Testis (tissue), 3 donors: ENCODE results near the gene TNPO1. TPM values are rescaled to one million over a fixed set of nuclear protein-coding genes. Genes with fewer than 3 reads are reported as not detected.

Source experiments
- DNase-seq: peaks from one replicate; pipeline ENCODE4 v3.0.0-alpha.2; 2019
- H3K27ac ChIP-seq, 2 donors: fragments of 200-600 bp; sonication (generic); one replicate each; pipeline ENCODE4 v1.5.1; 2019
- H3K27me3 ChIP-seq: fragments of 200-600 bp; sonication (generic); one replicate; pipeline ENCODE4 v1.5.1; 2019
- H3K36me3 ChIP-seq: fragments of 200-600 bp; sonication (generic); one replicate; pipeline ENCODE4 v1.5.1; 2017; ENCODE audit warnings: low read depth; ENCODE audit errors: missing control alignments
- H3K4me1 ChIP-seq: fragments of 200-600 bp; sonication (generic); one replicate; pipeline ENCODE4 v1.5.1; 2019
- H3K4me3 ChIP-seq, 2 donors: fragments of 200-600 bp; sonication (generic); one replicate each; pipeline ENCODE4 v1.5.1; 2017 to 2019
- H3K9me3 ChIP-seq: fragments of 200-600 bp; sonication (generic); one replicate; pipeline ENCODE4 v1.5.1; 2017
- POLR2A ChIP-seq: fragments of 450-650 bp; IDR thresholded peaks from one replicate; pipeline ENCODE4 v1.6.1; 2017; ENCODE audit warnings: antibody characterized with exemption, mild to moderate bottlenecking, moderate library complexity
- WGBS, 2 donors: methylation state at CpG; one replicate each; pipeline ENCODE4 v1.1.5; 2018; 5-methylcytosine and 5-hydroxymethylcytosine counted together
- intact Hi-C: fragments of 100-400 bp; cut with DNase I; formaldehyde crosslinking; loops from one replicate; pipeline ENCODE4 v1.15.1; 2023; ENCODE audit warnings: low total_unique reads
- polyA plus RNA-seq: library from polyadenylated mRNA; stranded (reverse); fragments of 350-450 nt; fragmentation: Illumina TruSeq; extraction: RNeasy Lipid Tissue Mini Kit (QIAGEN cat#74804); gene quantifications from one replicate; pipeline ENCODE4 v1.2.3, GENCODE V29; 2014; ENCODE audit warnings: low read depth, low replicate concordance; ENCODE audit not compliant: insufficient read depth
- total RNA-seq, 2 donors: library from RNA; depleted of rRNA; stranded (reverse); fragments of >200 nt; gene quantifications; one replicate each; pipeline ENCODE4 v1.2.3, GENCODE V29; 2016
- TF ChIP-seq, protein P1 (sequence below), 3 experiments: fragments of 450-650 bp in 2 of 3; fragments of 200-600 bp in 1 of 3; sonication (generic) in 1 of 3; IDR thresholded peaks; one replicate each; pipeline ENCODE4 v1.5.1; 2016 to 2019; ENCODE audit warnings: antibody characterized with exemption in 3 of 3, mild to moderate bottlenecking in 2 of 3, moderate library complexity in 1 of 3

Gene TNPO1
- total and polyA plus RNA-seq, 3 donors from 2014 or later = 83.4 to 132 (median 120) TPM

DNA sequence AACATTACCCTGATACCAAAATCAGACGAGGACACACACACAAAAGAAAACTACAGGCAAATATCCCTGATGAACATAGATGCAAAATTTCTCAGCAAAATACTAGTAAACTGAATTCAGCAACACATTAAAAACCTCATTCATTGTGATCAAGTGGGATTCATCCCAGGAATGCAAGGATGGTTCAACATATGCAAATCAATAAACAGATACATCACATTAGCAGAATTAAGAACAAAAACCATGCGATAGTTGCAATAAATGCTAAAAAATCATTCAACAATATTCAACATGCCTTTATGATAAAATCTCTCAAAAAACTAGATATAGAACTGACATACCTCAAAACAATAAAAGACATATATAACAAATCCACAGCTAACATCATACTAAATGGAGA is 36.9 kb upstream of the TNPO1 start:
- H3K4me3 ChIP-seq = no peak overlapping the region
- no peaks in the 10 kb centered on the region for H3K36me3 ChIP-seq
- no peaks in the 10 kb centered on the region for H3K4me1 ChIP-seq
- 92 to 95% methylated on average over 2 of the region's 2 CpGs for WGBS, 2 donors
- intact Hi-C loops = no loop called here
- no peaks in the 10 kb centered on the region for H3K27me3 ChIP-seq
- no peak for TF ChIP-seq POLR2A
- TF ChIP-seq, protein P1, sequence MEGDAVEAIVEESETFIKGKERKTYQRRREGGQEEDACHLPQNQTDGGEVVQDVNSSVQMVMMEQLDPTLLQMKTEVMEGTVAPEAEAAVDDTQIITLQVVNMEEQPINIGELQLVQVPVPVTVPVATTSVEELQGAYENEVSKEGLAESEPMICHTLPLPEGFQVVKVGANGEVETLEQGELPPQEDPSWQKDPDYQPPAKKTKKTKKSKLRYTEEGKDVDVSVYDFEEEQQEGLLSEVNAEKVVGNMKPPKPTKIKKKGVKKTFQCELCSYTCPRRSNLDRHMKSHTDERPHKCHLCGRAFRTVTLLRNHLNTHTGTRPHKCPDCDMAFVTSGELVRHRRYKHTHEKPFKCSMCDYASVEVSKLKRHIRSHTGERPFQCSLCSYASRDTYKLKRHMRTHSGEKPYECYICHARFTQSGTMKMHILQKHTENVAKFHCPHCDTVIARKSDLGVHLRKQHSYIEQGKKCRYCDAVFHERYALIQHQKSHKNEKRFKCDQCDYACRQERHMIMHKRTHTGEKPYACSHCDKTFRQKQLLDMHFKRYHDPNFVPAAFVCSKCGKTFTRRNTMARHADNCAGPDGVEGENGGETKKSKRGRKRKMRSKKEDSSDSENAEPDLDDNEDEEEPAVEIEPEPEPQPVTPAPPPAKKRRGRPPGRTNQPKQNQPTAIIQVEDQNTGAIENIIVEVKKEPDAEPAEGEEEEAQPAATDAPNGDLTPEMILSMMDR (IDR thresholded peaks at IDR 0.05) = no peak
- no peaks in the 10 kb centered on the region for H3K9me3 ChIP-seq
- no peak for DNase-seq
- no peak overlapping the region for H3K27ac ChIP-seq

- TF ChIP-seq, protein P1 (IDR thresholded peaks at IDR 0.05) = no peak
- TF ChIP-seq POLR2A = no peak
- Histone ChIP-seq H3K27me3 (no peaks in the 10 kb centered on the region), H3K27ac (no peak overlapping the region), H3K4me1 (no peaks in the 10 kb centered on the region), H3K4me3 (no peak overlapping the region), H3K36me3 (no peaks in the 10 kb centered on the region), H3K9me3 (no peaks in the 10 kb centered on the region)
- intact Hi-C loops = no loop called here
- no peak for DNase-seq
- WGBS, 2 donors = 90 to 100% methylated on average over 1 of the region's 1 CpG
Measured at GRCh38 chr5:72783354-72783753, 33.1 kb upstream of the TNPO1 start.

- WGBS, 2 donors = 87 to 96% methylated on average over 1 of the region's 1 CpG
- no peaks in the 10 kb centered on the region for H3K36me3 ChIP-seq
- TF ChIP-seq, protein P1 (IDR thresholded peaks at IDR 0.05) = no peak
- no peak for TF ChIP-seq POLR2A
- H3K9me3 ChIP-seq = no peaks in the 10 kb centered on the region
- no peaks in the 10 kb centered on the region for H3K4me1 ChIP-seq
- no peaks in the 10 kb centered on the region for H3K27me3 ChIP-seq
- intact Hi-C loops = no loop called here
- no peak overlapping the region for H3K4me3 ChIP-seq
- DNase-seq = no peak
- H3K27ac ChIP-seq = no peak overlapping the region
Measured at GRCh38 chr5:72784129-72784528, 32.3 kb upstream of the TNPO1 start.

DNA sequence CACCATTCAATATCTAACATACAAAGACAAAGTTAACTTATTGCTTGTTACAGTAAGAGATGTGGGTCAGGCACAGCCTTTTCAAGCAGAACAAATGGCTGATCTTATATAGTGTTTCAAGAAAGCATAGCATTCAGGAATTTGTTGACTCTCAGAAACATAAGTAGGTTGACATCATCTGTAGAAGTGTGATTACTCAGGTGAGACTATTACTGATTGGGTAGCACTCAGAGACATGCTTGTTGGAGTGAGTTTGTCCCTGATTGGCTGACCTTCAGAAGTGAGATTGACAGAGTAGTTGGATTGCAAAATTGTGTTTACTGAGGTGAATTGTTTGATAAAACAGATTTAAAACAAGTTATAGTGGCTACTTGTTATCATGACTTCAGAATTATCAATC is 30.7 kb upstream of the TNPO1 start:
- no peaks in the 10 kb centered on the region for H3K36me3 ChIP-seq
- TF ChIP-seq, protein P1 (IDR thresholded peaks at IDR 0.05) = no peak
- no peak for TF ChIP-seq POLR2A
- H3K4me1 ChIP-seq = no peaks in the 10 kb centered on the region
- H3K9me3 ChIP-seq = no peaks in the 10 kb centered on the region
- DNase-seq = no peak
- no peak overlapping the region for H3K4me3 ChIP-seq
- intact Hi-C loops = no loop called here
- H3K27ac ChIP-seq = no peak overlapping the region
- H3K27me3 ChIP-seq = no peaks in the 10 kb centered on the region

DNA sequence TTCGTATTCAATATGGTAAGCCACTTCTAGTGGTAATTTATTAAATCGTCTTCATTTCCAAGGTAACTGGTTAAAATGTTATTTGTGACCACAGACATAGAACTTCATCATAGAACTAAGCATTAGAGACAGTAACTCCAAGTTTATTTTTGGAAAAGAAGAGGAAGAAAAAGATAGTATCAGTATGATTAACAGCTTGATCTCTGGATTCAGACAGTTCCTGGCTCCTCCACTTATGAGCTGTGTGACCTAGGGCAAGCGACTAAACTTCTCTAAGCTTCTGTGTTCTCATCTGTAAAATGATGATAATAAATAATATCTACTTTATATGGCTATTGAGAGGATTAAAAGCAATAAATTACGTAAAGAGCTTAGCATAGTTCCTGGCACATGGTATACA is 29.8 kb upstream of the TNPO1 start:
- 88 to 93% methylated on average over 4 of the region's 4 CpGs for WGBS, 2 donors
- DNase-seq = no peak
- H3K9me3 ChIP-seq = no peaks in the 10 kb centered on the region
- no peaks in the 10 kb centered on the region for H3K36me3 ChIP-seq
- no peak overlapping the region for H3K4me3 ChIP-seq
- H3K27ac ChIP-seq = no peak overlapping the region
- no peaks in the 10 kb centered on the region for H3K27me3 ChIP-seq
- no peaks in the 10 kb centered on the region for H3K4me1 ChIP-seq
- intact Hi-C loops = no loop called here
- no peak for TF ChIP-seq POLR2A
- TF ChIP-seq, protein P1 (IDR thresholded peaks at IDR 0.05) = no peak
